Activated CD8-positive, alpha-beta memory T cell treated with anti-CD3 and anti-CD28 coated beads, Interleukin-2, amount 50 U/mL, for 48 hours (primary cell): ENCODE measurements around the gene AP1AR.
"Not testable (repeated sequence)": the region's sequence is repeated elsewhere in the genome, so short reads cannot be mapped to it uniquely, and the experiment has no call there.

ENCODE experiments used
- DNase-seq: peaks from one replicate; pipeline ENCODE4 v3.0.0-alpha.2; 2020

AP1AR gene

DNA sequence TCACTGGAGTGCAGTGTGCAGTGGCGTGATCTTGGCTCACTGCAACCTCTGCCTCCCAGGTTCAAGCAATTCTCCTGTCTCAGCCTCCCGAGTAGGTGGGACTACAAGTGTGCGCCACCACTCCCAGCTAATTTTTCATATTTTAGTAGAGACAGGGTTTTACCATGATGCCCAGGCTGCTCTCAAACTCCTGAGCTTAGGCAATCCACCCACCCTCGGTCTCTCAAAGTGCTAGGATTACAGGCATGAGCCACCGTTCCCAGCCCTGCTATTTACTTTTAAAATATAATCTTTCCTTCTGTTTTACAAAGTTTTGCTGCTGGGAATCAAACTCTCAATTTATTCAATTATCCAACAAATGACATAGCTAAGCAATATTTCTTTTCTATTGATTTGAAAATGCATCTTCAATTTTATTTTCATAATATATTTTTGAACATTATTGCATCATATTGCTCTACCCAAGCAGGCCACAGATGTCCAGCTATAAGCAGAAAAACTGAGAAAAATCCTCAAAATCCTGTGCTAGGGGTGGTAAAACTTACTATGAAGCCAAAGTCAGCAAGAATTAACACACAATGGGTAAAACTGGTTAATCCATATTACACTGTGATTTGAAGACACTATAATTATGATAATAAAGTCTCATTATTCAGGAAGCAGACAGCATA lies 48.9 kb downstream of the AP1AR start:
- DNase-seq = no peak

DNA sequence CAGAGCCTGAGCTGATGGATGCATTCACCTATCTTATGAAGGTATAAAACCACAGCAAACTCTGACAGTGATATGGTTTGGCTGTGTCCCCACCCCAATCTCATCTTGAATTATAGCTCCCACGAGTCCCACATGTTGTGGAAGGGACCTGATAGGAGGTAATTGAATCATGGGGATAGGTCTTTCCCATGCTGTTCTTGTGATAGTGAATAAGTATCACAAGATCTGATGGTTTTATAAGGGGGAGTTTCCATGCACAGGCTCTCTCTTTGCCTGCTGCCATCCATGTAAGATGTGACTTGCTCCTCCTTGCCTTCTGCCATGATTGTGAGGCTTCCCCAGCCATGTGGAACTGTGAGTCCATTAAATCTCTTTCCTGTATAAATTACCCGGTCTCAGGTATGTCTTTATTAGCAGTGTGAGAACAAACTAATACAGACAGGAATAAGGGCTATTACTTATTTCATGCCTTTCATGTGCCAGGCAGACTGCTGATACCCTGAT lies 50.4 kb downstream of the AP1AR start:
- DNase-seq = not testable (repeated sequence)

DNA sequence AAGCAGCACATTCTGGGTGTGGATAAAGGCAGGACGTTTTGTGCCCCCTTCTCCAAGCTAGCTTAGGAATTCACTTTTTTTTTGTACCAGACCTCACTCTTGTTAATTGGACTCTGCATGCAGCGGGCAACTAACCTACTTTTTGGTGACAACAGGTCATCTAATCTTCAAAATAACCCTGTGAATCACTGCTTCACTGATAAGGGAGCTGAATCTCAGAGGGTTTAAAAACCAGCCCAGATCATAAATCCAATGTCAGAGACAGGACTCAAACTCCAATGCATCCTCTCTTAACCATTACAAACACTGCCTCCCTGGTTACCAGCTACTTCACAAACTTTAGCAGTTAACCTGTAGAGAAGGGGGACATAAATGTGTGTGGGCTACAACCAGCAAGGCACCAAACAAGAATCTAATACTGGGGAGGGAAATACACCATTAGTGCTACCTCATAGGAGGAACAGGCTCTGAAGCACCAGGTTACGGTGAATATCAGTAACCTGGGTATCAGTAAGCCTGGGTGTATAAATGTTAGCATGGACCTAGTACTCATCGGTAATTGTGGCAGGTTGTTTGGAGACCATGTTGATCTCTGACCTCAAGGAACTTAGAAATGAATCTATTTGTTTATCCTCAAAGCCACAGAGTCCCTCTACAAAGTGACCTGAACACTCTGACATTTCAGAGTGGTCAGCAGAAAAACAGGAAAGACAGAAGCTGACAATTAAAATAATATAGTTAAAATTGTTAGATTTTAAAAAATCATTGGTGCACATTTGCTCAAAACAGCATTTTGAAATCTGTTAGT lies 51.5 kb downstream of the AP1AR start:
- no peak for DNase-seq

DNA sequence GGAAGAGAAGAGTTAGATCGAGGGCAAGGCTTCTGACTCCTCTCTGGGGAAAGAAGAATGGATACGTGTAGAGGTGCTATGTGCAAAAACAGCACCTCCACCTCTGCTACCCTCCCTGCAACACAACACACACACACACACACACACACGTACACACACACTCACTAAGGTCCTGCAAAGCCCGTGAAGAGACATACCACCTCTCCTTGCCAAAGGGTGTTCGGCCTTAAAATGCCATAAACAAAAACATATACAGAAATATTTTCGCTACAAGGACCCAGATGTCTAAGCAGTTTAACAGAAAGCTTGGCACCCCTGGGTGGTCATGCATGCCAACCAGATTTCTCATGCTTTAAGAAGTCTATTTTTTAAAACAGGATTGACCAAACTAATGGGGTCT lies 52.6 kb downstream of the AP1AR start:
- no peak for DNase-seq

DNA sequence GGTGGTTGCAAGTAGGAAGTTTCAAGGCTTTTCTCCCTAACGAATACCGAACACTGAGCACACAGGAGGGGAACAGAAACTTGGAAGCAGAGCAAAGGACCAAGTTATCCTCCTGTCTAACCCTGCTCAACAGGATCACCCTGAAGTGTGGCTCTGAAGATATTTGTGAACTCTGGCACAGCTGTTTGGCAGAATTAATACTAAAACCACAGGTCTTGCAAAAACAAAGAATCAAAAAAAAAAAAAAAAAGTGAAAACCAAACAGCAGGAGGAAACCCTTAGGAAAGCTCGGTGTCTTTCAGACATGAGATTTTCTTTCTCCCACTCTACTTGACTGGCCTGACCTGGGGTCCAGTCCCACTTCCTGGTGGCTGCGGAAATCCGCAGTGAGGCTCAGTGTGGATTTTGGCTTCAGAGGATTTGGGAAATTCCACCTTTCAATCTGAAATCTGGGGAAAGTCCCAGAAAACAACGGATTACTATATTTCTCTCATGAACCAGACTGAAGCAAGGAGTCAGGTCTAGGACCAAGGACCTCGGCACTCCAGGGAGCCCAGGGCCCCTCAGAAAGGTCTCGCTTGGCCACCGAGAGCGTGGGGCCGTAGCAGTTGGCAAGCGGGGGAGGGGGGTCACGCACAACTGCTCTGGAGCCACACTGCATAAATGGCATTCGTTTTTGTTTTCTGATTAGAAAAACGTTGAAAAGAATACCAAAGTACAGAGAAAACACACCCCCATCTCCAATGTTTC lies 53.2 kb downstream of the AP1AR start:
- DNase-seq = no peak

DNA sequence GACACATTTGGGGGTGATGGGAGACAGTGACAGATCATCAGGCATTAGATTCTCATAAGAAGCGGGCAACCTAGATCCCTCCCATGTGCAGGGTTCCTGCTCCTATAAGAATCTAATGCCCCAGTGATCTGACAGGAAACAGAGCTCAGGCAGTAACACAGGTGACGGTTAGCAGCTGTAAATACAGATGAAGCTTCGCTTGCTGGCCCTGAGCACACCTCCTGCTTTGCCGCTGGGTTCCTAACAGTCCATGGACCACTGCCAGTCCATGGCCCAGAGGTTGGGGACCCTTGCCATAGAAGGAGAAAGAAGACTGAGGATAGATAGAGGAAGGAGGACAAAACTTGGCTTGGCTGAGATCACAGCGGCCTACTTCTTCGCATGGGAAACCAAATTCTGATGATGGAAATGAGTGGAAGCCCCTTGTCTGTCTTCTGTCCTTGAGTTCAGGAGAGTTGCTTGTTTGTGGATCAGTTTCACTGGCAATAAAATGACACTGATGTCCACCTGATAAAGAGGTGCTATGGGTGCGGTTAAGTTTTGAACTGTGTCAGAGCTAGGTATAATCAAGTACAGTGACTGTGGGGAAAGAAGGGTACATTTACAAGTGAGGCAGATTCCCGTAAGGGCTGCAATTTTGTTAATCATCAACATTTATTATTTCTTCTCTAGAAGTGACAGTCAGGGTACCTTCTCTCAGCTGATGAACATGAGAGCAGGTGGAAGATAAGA lies 55.8 kb downstream of the AP1AR start:
- DNase-seq = no peak

DNA sequence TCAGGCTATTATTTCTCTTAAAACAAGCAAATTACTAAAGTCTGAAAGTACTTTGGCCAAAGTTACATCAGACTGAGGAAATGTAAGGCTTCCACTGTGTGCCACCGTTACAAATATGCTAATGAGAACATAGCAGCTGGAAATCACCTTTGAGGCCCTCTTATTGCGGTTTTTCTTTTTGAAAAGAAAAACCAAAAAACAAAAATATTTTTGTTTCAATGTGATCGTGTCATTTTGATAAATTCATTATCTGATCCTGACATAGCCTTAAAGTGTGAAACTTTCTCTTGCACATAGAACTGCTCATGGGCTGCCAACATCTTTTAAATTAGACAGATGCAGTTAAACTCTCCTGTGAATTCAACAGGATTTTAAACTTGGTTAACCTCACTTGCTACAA lies 56.9 kb downstream of the AP1AR start:
- DNase-seq = no peak

DNA sequence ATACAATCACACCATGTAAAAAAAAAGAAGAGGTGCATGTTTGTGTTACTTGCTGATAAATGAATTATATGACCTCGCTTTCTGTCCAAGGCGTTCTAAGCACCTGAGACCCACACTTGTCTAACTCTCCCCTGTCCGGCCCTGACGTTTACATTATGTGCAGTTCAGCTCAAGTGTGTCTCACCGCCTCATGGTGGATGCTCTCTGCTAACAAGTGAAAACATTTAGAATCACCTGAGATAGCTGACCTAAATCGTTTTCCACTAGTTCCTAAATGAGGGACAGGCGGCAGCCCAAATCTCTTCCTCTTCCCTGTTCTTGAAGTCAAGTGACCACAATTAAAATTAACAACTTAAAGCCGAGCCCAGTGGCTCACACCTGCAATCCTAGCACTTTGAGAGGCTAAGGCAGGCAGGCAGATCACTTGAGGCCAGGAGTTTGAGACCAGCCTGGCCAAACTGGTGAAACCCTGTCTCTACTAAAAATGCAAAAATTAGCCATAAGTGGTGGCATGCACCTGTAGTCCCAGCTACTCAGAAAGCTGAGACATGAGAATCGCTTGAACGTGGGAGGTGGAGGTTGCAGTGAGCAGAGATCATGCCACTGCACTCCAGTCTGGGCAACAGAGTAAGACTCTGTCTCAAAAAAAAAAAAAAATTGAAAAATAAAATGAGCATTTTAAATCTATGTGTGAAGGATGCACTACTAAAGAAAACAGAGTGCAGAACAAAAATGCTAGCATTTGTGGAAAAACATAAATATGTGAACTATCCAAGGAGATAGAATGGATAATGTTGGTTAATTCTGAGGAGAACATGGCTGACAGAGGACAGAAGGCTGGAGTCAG lies 58.0 kb downstream of the AP1AR start:
- no peak for DNase-seq

DNA sequence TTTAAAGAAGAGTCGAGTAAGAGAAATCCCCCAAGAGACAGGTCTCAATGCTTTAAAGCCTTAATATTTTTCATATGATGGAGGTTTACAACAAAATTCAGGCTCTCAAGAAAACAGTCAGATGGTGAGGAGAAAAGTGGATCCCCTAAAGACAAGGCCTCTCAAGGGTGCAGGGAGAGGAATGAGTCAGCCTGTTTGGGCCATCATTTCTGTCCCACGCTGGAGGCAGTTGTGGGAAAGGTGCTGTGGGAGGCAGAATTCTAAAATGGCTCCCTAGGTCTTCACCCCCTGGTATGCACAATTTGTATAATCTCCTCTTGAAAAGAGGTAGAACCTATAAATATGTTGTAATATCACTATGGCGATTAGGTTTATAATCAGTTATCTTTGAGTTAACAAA lies 58.8 kb downstream of the AP1AR start:
- DNase-seq = no peak

DNA sequence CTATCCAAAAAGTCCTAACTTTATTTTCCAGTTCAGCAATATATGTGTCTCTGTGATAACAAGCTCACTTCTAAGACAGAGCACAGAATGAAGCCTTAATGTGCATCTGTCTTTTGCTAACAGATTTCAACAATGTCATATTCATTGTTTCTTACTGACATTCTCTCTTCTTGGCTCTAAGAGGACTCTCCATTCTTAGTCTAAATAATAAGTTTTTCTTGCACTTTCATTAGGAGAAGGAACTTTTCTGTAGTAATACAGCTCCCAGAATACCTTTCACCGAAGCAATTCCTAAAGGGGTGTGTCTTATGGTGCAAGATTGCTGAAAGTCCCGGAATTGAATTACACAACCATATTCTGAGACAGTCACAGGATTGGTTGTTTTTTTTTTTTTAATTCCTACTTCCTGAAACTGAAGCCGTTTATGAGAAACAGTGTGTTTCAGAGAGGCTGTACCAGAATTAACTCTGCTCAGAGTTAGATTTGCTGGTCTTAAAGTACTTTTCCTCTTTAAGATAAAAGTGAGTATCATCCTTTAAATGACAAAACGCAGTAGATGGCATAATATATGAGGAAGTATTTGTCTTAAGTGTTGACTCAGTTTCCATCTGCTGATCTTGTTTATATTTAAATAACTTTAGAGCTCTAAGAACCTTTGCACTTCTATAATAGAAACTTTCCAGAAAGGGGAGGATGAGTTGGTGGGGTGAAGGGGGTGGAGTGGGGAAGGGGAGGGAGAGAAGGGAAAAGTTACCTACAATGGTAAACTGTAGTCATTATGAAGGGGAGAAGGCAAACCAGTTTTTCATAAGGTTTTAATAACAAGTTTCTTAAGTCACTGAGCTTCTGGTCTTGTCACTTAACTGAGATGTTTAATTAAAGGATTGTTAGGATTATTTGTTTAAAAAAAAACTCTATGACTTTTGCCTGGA lies 65.6 kb downstream of the AP1AR start, which contains the start of gene ALPK1:
Gene ALPK1 (plus strand): TSS at position 421 of the 932 bp plus-strand sequence.
- DNase-seq = no peak

DNA sequence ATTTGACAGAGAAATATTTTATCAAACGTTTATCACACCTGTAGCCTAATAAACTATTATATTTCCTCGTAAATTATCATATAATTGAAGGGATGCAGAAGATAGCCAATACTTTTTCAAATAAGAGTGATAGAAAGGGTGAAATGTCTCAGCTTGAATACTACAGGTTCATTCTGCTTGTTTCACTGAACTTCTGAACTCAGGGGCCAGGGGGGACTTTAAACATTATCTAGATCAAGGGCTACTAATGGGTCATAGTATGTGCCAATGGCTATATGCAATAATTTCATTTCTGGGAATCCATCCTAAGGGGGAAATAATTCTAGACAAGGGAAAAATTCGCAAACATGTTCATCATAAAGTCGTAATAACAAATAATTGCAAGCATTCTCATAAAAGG lies 68.1 kb downstream of the AP1AR start:
- no peak for DNase-seq

DNA sequence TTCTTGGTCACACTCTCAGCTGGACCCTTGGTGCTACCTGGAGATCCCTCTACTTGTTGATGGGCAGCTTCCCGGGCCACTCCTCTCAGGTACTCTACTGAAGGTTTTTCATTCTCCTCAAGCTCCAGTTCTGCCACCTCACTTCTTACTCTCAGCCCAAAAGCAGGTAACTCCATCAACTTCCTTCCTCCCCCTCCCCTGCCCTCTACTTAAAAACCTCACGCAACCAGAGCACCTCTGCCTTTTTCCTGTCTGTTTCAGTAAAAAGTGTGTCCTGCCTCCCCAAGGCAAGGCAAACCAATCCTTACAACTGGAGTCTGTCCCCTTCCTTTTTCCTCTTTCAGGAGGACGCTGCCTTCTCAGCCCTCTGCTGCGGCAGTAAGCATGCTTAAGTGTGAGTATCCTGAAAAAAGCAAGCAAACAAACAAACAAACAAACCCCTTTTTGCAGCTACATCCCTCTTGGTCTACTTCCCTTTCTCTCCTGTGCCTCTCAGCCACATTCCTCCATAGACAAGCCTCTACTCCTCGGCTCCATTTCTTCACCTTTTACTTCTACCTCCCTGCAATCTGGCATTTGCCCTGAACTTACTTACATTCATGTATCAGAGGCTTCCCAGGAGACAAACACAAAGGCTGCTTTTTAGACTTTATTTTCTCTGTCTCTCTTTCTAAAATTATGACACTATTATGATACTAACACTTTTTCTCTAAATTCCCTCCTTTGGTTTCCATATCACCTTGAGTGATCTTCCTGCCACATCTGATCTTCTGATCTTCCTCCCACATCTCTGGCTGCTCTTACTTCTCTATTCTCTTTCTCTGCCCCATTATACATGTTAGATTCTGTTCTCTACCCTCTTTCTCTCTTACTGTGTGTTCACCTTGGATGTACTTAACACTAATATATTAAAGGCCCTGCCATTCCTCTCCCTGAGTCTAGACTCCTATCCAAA lies 71.0 kb downstream of the AP1AR start:
- DNase-seq = no peak

DNA sequence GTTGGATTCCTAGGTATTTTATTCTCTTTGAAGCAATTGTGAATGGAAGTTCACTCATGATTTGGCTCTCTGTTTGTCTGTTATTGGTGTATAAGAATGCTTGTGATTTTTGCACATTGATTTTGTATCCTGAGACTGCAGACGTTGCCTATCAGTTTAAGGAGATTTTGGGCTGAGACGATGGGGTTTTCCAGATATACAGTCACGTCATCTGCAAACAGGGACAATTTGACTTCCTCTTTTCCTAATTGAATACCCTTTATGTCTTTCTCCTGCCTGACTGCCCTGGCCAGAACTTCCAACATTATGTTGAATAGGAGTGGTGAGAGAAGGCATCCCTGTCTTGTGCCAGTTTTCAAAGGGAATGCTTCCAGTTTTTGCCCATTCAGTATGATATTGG lies 73.9 kb downstream of the AP1AR start:
- DNase-seq = not testable (repeated sequence)

DNA sequence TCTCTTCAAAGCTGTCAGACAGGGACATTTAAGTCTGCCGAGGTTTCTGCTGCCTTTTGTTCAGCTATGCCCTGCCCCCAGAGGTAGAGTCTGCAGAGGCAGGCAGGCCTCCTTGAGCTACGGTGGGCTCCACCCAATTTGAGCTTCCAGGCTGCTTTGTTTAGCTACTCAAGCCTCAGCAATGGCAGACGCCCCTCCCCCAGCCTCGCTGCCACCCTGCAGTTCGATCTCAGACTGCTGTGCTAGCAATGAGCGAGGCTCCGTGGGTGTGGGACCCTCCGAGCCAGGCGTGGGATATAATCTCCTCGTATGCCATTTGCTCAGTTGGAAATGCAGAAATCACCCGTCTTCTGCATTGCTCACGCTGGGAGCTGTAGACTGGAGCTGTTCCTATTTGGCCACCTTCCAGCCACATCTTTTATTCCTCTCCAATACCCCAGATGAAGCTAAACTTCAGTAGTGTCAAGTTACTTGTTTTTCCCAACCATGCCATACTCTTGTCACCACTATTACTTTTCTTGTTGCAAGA lies 77.7 kb downstream of the AP1AR start:
- DNase-seq = not testable (repeated sequence)

DNA sequence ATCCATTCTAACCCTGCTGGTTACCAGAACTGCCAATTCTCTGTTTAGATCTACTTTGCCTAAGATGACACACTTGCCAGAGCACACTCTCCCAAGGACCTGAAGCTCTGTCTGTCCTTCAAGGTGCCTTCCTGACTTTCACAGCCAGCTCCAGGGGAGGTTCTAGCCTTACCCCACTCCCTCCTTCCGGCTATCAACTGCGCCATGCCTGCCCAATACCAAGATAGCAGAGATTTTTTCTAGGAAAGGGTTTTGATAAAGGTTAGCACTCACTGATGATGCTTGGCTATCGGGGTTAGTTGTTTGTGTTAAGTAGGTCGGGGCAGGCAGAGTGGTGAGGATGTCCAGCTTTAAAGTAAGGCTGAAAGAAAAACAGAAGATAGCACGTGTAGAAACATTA lies 79.9 kb downstream of the AP1AR start:
- DNase-seq = no peak

DNA sequence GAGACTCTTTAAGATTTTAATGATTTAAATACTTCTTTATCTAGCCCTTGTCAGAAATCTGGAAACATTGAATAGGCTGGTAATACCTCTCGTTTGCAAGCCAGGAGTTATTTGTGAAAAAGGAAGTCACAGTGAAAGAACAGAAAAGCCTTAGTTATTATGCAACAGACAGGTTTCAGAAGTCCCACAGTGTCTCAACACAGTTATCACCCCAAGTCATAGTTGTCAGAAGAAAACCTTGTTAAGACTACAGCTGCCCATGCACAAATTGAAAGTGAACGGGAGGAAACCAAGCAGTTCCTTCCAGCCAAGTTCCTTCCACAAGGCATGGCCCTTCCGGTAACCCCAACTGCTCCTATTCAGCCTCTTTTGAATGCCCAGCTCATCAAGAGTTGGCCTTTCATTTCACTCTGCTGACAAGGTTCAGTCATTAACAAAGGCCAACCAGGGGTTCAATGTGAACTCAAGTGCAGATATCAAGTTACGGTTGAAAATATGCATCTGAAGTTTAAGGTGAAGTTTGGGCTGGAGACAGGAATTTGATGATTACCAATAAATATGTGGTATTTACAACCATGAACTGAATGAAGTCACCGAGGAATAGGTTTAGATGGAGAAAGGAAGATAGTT lies 81.1 kb downstream of the AP1AR start:
- DNase-seq = no peak

DNA sequence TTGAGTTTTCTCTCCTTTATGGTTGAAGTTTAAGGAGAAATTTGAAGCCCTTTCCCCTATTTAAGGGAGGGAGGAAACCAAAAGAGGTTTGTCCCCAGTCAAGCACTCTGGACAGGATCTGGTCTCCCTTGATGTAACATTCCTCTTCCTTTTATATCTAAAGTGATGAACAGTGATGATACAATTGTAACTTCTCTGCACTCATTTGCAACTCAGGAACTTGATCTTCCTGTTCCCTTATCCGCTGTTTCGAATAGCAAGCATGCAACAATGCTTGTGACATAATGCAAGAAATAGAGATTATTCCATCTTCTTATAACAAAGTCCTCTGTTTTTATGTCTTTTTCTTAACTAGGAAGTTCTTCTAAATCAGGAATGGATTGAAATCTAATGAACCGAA lies 83.9 kb downstream of the AP1AR start:
- DNase-seq = no peak

DNA sequence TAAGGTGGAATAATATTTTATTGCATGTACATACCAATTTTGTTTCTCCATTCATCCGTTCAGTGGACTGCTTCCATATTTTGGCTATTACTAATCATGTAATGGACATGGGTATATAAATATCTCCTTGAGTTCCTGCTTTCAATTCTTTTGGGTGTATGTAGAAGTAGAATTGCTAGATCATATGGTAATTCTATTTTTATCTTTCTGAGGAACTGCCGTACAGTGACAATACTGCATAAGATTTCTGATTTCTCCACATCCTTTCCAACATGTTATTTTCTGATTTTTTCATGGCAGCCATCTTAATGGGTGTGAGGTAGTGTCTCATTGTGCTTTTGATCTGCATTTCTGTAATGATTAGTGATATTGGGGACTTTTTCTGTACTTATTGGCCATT lies 84.8 kb downstream of the AP1AR start:
- DNase-seq = no peak
